ENCODE results near the gene WDR89.
A peak's percentile ranks its signal among the peaks of the same experiment; 100 is the strongest.

GRCh38 chr14:63632932-63633514 lies 8.6 kb downstream of the WDR89 start:
- TF ChIP-seq POLR2A (IDR thresholded peaks at IDR 0.05) (no peak), CTCF (IDR thresholded peaks at IDR 0.05) (peak in 5 of 6 experiments; percentile 24 to 70 (median 53))
